T-helper 2 cell treated with Interferon-gamma antibody and Interleukin-4, amounts not matched to agents 5 μg/mL and 100 μg/mL, for 36 hours (primary cell): Measurements from ENCODE around the gene NAB1.
"Not testable (repeated sequence)": the region's sequence is repeated elsewhere in the genome, so short reads cannot be mapped to it uniquely, and the experiment has no call there.

ENCODE experiments used
- DNase-seq: peaks from one replicate; pipeline ENCODE4 v3.0.0; 2021; ENCODE audit warnings: low spot score
- H3K27ac Mint-ChIP-seq: one replicate; pipeline ENCODE4 v1.8.0; 2021; ENCODE audit warnings: mild to moderate bottlenecking, mixed read lengths
- H3K27me3 Mint-ChIP-seq: one replicate; pipeline ENCODE4 v1.8.0; 2021; ENCODE audit warnings: low read depth, mixed read lengths
- H3K36me3 Mint-ChIP-seq: one replicate; pipeline ENCODE4 v1.8.0; 2021; ENCODE audit warnings: low read depth, mixed read lengths
- H3K4me1 Mint-ChIP-seq: one replicate; pipeline ENCODE4 v1.8.0; 2021; ENCODE audit warnings: low read depth, mixed read lengths
- H3K4me3 Mint-ChIP-seq: one replicate; pipeline ENCODE4 v1.8.0; 2022; ENCODE audit warnings: mild to moderate bottlenecking, moderate library complexity, mixed read lengths
- H3K9me3 Mint-ChIP-seq: one replicate; pipeline ENCODE4 v1.8.0; 2021; ENCODE audit warnings: mixed read lengths

NAB1 gene, protein sequence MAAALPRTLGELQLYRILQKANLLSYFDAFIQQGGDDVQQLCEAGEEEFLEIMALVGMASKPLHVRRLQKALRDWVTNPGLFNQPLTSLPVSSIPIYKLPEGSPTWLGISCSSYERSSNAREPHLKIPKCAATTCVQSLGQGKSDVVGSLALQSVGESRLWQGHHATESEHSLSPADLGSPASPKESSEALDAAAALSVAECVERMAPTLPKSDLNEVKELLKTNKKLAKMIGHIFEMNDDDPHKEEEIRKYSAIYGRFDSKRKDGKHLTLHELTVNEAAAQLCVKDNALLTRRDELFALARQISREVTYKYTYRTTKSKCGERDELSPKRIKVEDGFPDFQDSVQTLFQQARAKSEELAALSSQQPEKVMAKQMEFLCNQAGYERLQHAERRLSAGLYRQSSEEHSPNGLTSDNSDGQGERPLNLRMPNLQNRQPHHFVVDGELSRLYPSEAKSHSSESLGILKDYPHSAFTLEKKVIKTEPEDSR

DNA sequence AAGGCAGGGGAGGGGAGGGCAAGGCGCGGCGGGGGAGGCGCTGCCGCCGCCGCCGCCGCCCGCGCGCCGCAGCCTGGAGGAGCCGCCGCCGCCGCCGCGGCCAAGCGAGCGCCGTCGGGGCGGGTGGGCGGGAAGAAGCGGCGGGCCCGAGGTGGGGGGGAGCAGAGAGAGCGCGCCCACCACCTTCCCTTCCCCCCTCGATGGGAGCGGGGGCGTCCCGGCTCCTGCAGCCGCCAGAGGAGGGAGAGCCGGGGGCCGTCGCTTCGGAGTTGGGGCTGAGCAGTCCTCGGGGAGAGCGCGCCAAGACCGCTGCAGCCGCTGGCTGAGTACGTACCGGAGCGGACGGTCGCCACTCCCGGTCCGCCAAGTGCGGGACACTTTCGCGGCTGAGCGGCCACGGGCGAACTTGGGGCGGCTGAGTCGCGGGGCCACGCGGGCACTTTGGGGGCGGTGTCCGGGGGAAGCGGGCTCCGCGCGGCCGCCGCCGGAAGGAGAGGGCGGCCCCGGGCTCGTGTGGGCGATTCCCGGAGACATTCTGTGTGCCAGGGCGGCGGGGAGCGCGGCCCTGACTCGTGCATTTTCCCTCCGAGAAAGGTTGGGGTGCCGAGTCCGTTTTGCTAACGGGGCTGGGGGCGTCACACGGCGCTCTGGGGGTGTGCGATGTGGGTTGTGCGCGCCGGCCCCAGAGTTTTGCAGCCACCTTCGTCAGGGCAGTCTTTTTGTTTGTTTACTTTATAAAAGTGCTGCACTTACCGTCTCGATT lies at the start of gene NAB1:
NAB1 (plus strand) TSS at position 49 of the 763 bp plus-strand sequence. CDS start 10,094 bp downstream, outside the sequence.
- peak; percentile 70 for DNase-seq
- Mint-ChIP-seq H3K27me3 (no peaks in the 10 kb centered on the region), H3K9me3 (no peaks in the 10 kb centered on the region), H3K27ac (peak within 1 kb of the TSS; percentile 82), H3K36me3 (no peaks in the 10 kb centered on the region), H3K4me3 (peak within 1 kb of the TSS; percentile 92), H3K4me1 (peaks cover 26% of the 10 kb centered on the region)

DNA sequence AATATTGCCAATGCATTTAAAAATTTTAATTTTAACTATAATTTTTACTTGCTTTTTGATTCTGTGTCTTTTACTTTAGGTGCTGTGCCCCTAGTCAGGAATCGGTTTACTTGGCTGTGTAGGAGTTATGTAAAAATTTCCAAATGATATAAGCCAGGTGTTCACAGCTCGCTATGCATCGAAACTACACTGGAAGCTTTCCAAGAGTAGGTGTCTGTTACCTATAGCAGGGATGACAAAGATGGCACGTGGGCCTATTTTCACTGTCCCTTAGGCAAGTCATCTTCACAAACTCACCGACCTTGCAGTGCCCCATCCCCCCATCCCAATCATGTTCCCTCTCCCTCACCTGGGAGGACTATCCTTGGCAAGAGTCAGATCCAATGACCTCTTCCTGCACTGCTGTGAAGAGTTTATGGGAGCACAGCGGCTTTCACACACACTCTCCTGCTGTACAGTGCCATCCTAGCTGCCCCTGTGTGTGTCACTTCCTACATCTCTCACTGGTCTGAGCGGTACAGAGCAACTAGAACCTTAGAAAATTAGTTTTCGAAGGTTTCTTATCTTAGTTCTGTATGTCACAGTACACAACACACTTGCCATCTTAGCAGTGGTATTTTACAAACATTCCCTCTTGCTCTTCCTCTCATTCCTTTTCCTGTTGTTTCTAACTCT lies 49.2 kb upstream of the NAB1 start:
- DNase-seq: no peak
- Mint-ChIP-seq H3K27me3 (no peaks in the 10 kb centered on the region), H3K4me3 (no peak overlapping the region), H3K36me3 (no peaks in the 10 kb centered on the region), H3K27ac (no peak overlapping the region), H3K4me1 (peaks cover 14% of the 10 kb centered on the region), H3K9me3 (no peaks in the 10 kb centered on the region)

DNA sequence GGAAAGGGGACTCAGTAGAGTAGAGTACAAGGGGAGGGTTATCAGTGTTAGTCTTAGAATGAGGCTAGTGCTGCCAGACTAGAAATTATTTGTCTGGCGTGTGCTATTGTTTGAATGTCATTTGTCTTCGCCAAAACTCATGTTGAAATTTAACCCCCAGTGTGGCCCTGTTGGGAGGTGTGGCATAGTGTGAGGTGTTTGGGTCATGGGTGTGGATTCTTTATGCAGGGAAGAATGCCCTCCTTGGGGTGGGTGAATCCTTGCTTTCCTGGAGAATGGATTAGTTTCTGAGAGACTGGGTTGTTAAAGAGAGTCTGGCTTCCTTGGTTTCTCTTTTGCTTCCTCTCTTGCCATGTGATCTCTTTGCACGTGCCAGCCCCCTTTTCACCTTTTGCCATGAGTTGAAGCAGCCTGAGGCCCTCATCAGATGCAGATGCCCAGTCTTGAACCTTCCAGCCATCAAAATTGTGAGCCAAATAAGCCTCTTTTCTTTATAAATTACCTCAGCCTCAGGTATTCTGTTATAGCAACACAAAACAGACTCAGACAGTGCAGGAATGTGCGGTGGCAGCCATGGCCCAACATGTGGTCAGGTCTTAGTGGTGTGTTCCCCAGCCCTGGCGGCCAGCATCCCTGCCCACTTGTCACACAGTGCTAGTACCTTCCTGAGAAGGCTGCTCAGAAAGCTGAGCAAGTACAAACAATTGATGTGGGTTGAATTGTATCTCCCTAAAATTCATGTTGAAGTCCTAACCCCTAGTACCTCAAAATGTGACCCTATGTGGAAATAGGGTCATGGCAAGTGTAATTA lies 48.4 kb upstream of the NAB1 start:
- no peaks in the 10 kb centered on the region for H3K27me3 Mint-ChIP-seq
- H3K9me3 Mint-ChIP-seq: no peaks in the 10 kb centered on the region
- no peaks in the 10 kb centered on the region for H3K36me3 Mint-ChIP-seq
- H3K4me3 Mint-ChIP-seq: no peak overlapping the region
- no peak for DNase-seq
- peak overlapping the region; percentile 28 for H3K27ac Mint-ChIP-seq
- peaks cover 14% of the 10 kb centered on the region for H3K4me1 Mint-ChIP-seq

DNA sequence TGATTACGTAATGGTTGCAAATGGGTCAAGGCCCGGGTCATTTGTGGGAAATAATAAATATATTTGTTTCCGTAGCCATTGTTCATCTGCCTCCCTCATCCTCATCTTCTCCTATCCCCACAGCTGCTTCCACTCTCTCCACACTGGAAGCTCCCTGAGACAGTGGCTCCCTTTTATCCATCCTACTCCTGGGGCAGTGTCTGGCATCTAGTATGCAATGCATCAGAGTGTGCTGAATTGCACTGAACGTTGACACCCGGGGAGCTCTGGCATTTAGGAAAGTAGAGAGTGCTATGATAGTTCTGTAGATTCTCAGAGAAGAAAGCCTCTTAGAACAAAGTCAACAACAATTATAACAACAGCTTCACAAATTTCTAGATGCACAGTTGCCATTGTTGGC lies 45.5 kb upstream of the NAB1 start:
- Mint-ChIP-seq H3K36me3 (no peaks in the 10 kb centered on the region), H3K27ac (no peak overlapping the region), H3K27me3 (no peaks in the 10 kb centered on the region), H3K4me3 (no peak overlapping the region), H3K4me1 (peaks cover 14% of the 10 kb centered on the region), H3K9me3 (no peaks in the 10 kb centered on the region)
- DNase-seq: no peak

DNA sequence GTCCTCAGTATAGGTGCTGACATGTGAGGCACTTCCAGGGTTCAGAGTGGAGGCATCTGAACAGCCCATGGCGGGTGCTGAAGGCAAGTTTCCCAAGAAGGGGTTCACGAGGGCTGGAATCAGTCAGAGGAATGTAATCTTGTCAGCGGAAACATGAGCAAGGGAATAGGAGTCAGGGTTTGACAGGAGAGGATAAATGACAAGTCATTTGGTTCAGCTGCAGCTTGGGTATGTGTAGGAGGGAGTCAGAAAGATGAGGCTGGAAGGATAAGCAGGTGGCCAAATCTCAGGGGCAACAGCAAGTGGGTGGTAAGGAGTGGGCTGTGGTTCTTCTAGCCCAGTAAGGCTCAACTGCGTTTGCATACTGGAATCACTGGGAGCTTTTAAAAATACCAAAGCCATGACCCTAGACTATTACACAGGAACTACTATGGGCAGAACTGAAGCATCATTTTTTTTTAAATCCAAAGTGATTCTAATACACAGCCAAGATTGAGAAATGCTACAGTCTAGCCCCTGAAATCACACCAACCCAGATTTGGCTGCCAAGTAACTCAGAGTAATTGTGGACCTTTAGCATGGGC lies 41.8 kb upstream of the NAB1 start:
- Mint-ChIP-seq H3K9me3 (peaks cover 16% of the 10 kb centered on the region), H3K36me3 (no peaks in the 10 kb centered on the region), H3K27me3 (no peaks in the 10 kb centered on the region), H3K27ac (no peak overlapping the region), H3K4me3 (no peak overlapping the region), H3K4me1 (no peaks in the 10 kb centered on the region)
- no peak for DNase-seq

DNA sequence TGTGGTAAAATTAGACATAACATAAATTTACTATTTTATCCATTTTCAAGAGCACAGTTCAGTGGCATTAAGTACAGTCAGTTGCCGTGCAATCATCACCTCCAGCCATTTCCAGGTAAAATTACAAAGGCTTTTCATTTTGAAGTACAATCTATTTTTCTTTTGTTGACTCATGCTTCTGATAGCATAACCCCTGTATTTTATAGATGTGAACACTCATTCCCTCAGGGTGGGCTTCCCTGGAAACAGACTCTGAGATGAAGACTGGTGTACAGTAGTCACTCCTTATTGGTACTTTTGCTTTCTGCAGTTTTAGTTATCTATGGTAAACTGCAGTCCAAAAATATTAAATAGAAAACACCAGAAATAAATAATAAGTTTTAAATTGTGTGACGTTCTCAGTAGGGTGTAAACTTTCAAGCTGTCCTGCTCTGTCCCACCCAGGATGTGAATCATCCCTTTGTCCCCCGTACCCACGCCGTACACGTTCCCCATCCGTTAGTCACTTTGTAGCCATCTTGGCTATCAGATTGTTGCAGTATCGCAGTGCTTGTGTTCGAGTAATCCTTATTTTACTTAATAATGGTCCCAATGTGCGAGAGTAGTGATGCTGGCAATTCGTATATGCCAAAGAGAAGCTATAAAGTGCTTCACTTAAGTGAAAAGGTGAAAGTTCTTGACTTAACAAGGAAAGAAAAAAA lies 41.1 kb upstream of the NAB1 start:
- Mint-ChIP-seq H3K4me3 (no peak overlapping the region), H3K27ac (no peak overlapping the region), H3K36me3 (no peaks in the 10 kb centered on the region), H3K9me3 (peaks cover 16% of the 10 kb centered on the region), H3K4me1 (no peaks in the 10 kb centered on the region), H3K27me3 (no peaks in the 10 kb centered on the region)
- no peak for DNase-seq

DNA sequence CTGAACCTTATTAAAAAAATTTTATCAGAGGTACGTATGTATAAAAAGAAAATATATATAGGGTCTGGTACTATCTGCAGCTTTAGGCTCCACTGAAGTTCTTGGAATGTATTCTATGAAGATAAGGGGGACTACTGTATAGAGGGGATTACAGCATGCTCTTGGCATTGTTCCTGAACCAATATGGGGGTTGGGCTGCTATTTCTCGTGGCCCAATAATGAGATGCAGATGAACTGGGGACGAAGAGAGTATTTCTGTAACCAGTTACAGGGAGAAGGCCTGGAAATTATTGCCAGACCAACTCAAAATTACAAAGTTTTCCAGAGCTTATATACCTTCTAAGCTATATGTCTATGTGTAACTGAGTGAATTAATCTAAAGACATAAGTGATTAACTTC lies 40.0 kb upstream of the NAB1 start:
- not testable (repeated sequence) for H3K4me3 Mint-ChIP-seq, H3K27ac Mint-ChIP-seq, H3K27me3 Mint-ChIP-seq, DNase-seq, H3K36me3 Mint-ChIP-seq, H3K4me1 Mint-ChIP-seq
- H3K9me3 Mint-ChIP-seq: peaks cover 16% of the 10 kb centered on the region

DNA sequence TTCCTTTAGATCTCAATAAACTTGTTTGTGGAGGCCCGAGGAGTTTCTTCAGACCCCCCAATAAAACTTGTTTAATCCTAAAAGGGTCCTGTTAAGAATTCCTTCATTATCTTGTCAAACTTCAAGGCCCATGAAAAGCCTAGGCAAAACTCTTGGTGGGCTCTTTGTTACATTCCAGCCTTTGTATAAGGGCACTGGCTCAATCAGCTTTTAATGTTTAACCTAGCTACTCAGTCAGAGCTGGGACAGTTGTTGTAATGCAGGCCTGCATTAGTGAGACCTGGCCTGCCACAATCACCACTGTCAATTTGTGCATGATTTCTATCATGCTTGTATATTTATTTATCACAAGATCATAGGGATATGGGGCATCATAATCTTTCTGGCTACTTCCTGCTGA lies 39.5 kb upstream of the NAB1 start:
- H3K27ac Mint-ChIP-seq, DNase-seq, H3K36me3 Mint-ChIP-seq, H3K4me1 Mint-ChIP-seq, H3K27me3 Mint-ChIP-seq, H3K4me3 Mint-ChIP-seq: not testable (repeated sequence)
- H3K9me3 Mint-ChIP-seq: peaks cover 16% of the 10 kb centered on the region

DNA sequence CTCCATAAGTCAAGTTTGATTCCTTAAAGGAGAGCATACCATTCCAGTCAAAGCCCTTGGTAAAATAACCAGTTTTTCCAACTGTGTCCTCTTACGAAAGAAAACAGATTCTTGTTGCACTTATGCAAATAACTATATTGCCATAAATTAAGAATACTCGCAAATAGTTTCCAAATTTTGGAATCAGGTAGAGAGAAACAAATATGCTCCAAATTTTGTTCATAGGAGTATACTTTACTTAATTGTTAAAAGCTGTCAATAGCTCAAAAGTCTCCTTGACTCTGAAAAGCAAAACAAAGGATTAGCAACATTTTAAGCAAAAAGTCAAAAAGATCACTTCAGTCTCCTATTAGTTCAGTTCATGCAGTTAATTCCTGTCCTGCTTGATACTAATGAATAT lies 38.4 kb upstream of the NAB1 start:
- peaks cover 16% of the 10 kb centered on the region for H3K9me3 Mint-ChIP-seq
- H3K4me3 Mint-ChIP-seq, H3K27me3 Mint-ChIP-seq: not testable (repeated sequence)

DNA sequence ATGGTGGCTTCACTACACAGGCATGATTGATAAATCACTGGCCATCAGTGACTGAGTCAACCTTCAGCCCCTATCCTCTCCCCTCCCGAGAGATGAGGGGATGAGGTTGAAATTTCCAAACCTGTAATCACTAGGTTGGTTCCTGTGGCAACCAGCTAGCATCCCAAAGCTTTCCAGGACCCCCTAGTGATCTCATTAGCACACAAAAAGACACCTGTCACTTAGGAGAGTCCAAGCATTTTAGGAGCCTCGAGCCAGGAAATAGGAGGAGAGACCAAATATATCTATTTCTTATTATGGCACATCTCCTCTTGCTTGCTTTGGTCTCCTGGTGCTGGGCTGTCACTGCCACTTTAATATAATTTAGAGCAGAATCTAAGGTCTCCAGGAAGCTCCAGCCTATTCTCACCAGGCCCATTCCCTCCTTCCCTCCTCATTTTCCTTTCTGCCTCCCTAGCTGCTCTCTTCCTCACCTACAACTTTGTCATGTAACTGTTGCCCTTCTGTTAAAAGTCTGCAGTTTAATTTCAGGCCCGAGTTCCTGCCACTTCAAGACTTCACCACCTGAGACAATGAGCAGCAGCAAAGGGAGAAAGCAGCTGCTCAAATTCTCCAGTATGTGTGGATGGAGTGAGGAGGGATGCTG lies 33.2 kb upstream of the NAB1 start:
- H3K4me1 Mint-ChIP-seq: no peaks in the 10 kb centered on the region
- no peak for DNase-seq
- no peak overlapping the region for H3K27ac Mint-ChIP-seq
- no peaks in the 10 kb centered on the region for H3K36me3 Mint-ChIP-seq
- H3K9me3 Mint-ChIP-seq: peaks cover 13% of the 10 kb centered on the region
- H3K4me3 Mint-ChIP-seq: no peak overlapping the region
- no peaks in the 10 kb centered on the region for H3K27me3 Mint-ChIP-seq

More for the DNA sequence above, 38.4 kb upstream of the NAB1 start:
- not testable (repeated sequence) for H3K4me1 Mint-ChIP-seq, DNase-seq, H3K27ac Mint-ChIP-seq, H3K36me3 Mint-ChIP-seq

DNA sequence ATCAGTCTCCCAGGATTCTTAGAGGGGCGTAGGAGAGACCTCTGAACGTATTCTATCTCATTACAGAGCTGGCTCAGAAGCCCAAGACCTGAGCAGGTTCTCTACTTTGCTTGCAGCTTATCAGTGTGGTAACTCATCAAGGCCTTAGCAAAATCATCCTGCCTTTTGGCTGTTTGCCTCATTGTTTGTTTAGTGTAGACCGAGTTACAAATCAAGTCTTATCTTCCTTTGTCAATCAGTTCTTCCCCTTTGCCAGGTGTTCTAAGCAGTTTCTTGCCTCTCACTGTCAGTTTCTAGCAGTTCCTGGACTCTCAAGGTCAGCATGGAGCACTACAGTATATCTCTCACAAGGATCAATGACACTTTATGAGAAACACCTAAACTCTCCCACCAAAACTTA lies 30.9 kb upstream of the NAB1 start:
- DNase-seq: no peak
- Mint-ChIP-seq H3K4me1 (no peaks in the 10 kb centered on the region), H3K4me3 (no peak overlapping the region), H3K27me3 (no peaks in the 10 kb centered on the region), H3K36me3 (no peaks in the 10 kb centered on the region), H3K9me3 (peaks cover 4% of the 10 kb centered on the region), H3K27ac (no peak overlapping the region)

DNA sequence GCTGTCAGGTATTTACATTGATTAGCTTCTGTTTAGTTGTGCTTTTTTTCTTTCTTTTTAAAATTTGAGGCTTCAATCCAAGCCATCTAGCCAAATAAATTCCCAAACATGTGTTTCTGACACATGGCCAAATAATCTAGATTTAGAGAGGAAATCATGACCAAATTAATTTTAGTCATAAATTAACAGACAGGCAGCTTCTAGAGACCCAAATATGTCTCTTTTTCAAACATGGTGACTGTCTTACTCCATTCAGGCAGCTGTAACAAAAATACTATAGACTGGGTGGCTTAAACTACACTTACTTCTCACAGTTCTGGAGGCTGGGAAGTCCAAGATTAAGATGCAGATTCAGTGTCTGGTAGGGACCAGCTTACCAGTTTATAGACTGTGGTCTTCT lies 23.2 kb upstream of the NAB1 start:
- H3K27ac Mint-ChIP-seq: no peak overlapping the region
- no peak for DNase-seq
- H3K4me1 Mint-ChIP-seq: peaks cover 13% of the 10 kb centered on the region
- no peaks in the 10 kb centered on the region for H3K36me3 Mint-ChIP-seq
- H3K27me3 Mint-ChIP-seq: peaks cover 4% of the 10 kb centered on the region
- no peak overlapping the region for H3K4me3 Mint-ChIP-seq
- peaks cover 11% of the 10 kb centered on the region for H3K9me3 Mint-ChIP-seq
